ENCODE results near the gene TTLL7.

DNA sequence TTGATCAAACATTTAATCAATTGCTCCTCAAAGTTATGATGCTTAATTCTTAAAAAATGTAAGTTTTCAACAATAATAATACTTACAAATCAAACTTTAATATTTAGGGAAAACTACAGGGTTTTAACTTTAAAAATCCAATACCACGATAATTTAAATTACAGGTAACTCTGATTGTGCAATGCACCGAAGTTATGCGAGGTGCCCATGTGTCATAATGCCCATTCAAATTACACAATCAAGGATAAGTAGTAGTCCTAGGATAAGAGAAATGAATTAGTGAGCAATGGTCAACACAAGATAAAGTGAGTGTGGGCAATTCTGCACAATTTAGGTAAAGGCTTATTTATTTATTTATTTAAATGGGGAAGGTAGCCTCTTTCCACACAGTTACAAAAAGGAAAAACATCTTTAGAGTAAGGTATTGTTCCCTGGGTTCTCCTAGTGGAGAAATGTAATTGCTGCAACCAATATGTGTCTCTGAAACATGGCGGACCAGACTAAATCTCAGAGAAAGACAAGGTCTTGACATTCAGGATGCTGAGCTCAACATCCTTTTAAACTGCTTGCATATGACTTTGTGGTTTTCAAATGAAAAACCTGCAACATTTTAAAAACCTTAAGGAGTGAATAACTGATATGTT lies 164.2 kb downstream of the TTLL7 start:
- TF ChIP-seq EP300 (IDR thresholded peaks at IDR 0.05) (no peak), POLR2A (IDR thresholded peaks at IDR 0.05) (no peak)
- TF ChIP-seq, protein P1, sequence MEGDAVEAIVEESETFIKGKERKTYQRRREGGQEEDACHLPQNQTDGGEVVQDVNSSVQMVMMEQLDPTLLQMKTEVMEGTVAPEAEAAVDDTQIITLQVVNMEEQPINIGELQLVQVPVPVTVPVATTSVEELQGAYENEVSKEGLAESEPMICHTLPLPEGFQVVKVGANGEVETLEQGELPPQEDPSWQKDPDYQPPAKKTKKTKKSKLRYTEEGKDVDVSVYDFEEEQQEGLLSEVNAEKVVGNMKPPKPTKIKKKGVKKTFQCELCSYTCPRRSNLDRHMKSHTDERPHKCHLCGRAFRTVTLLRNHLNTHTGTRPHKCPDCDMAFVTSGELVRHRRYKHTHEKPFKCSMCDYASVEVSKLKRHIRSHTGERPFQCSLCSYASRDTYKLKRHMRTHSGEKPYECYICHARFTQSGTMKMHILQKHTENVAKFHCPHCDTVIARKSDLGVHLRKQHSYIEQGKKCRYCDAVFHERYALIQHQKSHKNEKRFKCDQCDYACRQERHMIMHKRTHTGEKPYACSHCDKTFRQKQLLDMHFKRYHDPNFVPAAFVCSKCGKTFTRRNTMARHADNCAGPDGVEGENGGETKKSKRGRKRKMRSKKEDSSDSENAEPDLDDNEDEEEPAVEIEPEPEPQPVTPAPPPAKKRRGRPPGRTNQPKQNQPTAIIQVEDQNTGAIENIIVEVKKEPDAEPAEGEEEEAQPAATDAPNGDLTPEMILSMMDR (IDR thresholded peaks at IDR 0.05), result no peak

Data from tibial nerve (tissue), 4 donors.